ENCODE results near the gene EXOG.

Gene EXOG

DNA sequence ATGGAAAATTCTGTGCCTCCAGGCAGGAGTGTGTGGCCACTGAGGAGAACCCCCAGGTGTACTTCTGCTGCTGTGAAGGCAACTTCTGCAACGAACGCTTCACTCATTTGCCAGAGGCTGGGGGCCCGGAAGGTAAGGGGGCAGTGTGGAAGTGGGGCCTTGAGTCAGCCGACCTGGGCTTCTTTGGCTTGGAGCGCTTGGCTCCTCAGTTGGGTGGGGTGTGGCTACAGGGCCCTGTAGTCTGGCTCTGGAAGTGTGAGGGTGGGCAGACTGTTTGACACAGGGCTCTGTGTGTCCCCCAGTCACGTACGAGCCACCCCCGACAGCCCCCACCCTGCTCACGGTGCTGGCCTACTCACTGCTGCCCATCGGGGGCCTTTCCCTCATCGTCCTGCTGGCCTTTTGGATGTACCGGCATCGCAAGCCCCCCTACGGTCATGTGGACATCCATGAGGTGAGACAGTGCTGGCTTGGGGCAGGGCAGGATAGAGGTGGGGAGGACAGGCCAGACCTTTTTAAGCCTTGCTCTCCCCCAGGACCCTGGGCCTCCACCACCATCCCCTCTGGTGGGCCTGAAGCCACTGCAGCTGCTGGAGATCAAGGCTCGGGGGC is 18.2 kb upstream of the EXOG start:
- Histone ChIP-seq H3K27ac (ENCODE audit: low read depth, low read length) (no peak overlapping the region), H4K20me1 (ENCODE audit: low read depth, low read length) (no peaks in the 10 kb centered on the region), H3K9ac (ENCODE audit: low read length) (no peak overlapping the region), H3K4me2 (ENCODE audit: low read depth, low read length, poor library complexity, severe bottlenecking) (no peak overlapping the region), H3K4me3 (ENCODE audit: insufficient read depth, low read length, poor library complexity, severe bottlenecking) (no peak overlapping the region), H3K36me3 (ENCODE audit: low read length) (no peaks in the 10 kb centered on the region), H3K79me2 (ENCODE audit: insufficient read depth, low read length) (no peaks in the 10 kb centered on the region), H3K9me2 (replicated peaks; ENCODE audit: insufficient read depth, low read length) (no peaks in the 10 kb centered on the region), H3F3A (ENCODE audit: insufficient read depth) (no peaks in the 10 kb centered on the region), H2AFZ (ENCODE audit: low read depth, low read length, severe bottlenecking) (no peak overlapping the region), H3K9me3 (ENCODE audit: insufficient read depth, low read length) (no peaks in the 10 kb centered on the region), H3K27me3 (ENCODE audit: low read length) (no peaks in the 10 kb centered on the region)
- TF ChIP-seq CTCF (IDR thresholded peaks at IDR 0.05; ENCODE audit: insufficient read depth, low read length, poor library complexity, severe bottlenecking) (no peak), EZH2phosphoT487 (conservative IDR thresholded peaks at IDR 0.05; ENCODE audit: low read length) (no peak)

- Histone ChIP-seq H3K9me3 (ENCODE audit: insufficient read depth, low read length) (no peaks in the 10 kb centered on the region), H2AFZ (ENCODE audit: low read depth, low read length, severe bottlenecking) (no peak overlapping the region), H3K9ac (ENCODE audit: low read length) (no peak overlapping the region), H3K4me3 (ENCODE audit: insufficient read depth, low read length, poor library complexity, severe bottlenecking) (no peak overlapping the region), H3K9me2 (replicated peaks; ENCODE audit: insufficient read depth, low read length) (no peaks in the 10 kb centered on the region), H3K27ac (ENCODE audit: low read depth, low read length) (no peak overlapping the region), H4K20me1 (ENCODE audit: low read depth, low read length) (no peaks in the 10 kb centered on the region), H3K27me3 (ENCODE audit: low read length) (no peaks in the 10 kb centered on the region), H3K4me2 (ENCODE audit: low read depth, low read length, poor library complexity, severe bottlenecking) (no peak overlapping the region), H3F3A (ENCODE audit: insufficient read depth) (no peaks in the 10 kb centered on the region), H3K36me3 (ENCODE audit: low read length) (no peaks in the 10 kb centered on the region), H3K79me2 (ENCODE audit: insufficient read depth, low read length) (no peaks in the 10 kb centered on the region)
- TF ChIP-seq CTCF (IDR thresholded peaks at IDR 0.05; ENCODE audit: insufficient read depth, low read length, poor library complexity, severe bottlenecking) (no peak), EZH2phosphoT487 (conservative IDR thresholded peaks at IDR 0.05; ENCODE audit: low read length) (no peak)
Measured at GRCh38 chr3:38478901-38479300, 17.2 kb upstream of the EXOG start.

GRCh38 chr3:38479431-38480092 is 16.6 kb upstream of the EXOG start:
- no peaks in the 10 kb centered on the region for H3K27me3 ChIP-seq (ENCODE audit: low read length)
- H3K4me2 ChIP-seq (ENCODE audit: low read depth, low read length, poor library complexity, severe bottlenecking), result no peak overlapping the region
- H3F3A ChIP-seq (ENCODE audit: insufficient read depth), result no peaks in the 10 kb centered on the region
- no peaks in the 10 kb centered on the region for H3K36me3 ChIP-seq (ENCODE audit: low read length)
- no peaks in the 10 kb centered on the region for H4K20me1 ChIP-seq (ENCODE audit: low read depth, low read length)
- H3K9ac ChIP-seq (ENCODE audit: low read length), result no peak overlapping the region
- no peak overlapping the region for H3K27ac ChIP-seq (ENCODE audit: low read depth, low read length)
- peak; percentile 92 for TF ChIP-seq CTCF (IDR thresholded peaks at IDR 0.05; ENCODE audit: insufficient read depth, low read length, poor library complexity, severe bottlenecking)
- TF ChIP-seq EZH2phosphoT487 (conservative IDR thresholded peaks at IDR 0.05; ENCODE audit: low read length), result no peak
- no peak overlapping the region for H3K4me3 ChIP-seq (ENCODE audit: insufficient read depth, low read length, poor library complexity, severe bottlenecking)
- H3K79me2 ChIP-seq (ENCODE audit: insufficient read depth, low read length), result no peaks in the 10 kb centered on the region
- no peak overlapping the region for H2AFZ ChIP-seq (ENCODE audit: low read depth, low read length, severe bottlenecking)
- H3K9me2 ChIP-seq (replicated peaks; ENCODE audit: insufficient read depth, low read length), result no peaks in the 10 kb centered on the region
- H3K9me3 ChIP-seq (ENCODE audit: insufficient read depth, low read length), result no peaks in the 10 kb centered on the region

All from SU-DHL-6 (cell line).